A549 (cell line): Measurements from ENCODE around the gene DPEP2NB.

Experiments
- BCL3 ChIP-seq: fragments of >200 bp; sonication (Bioruptor Twin); formaldehyde crosslinking; IDR thresholded peaks from 3 replicates; pipeline ENCODE4 v1.6.1; 2016
- CTCF ChIP-seq: fragments of >200 bp; sonication (Bioruptor Twin); formaldehyde crosslinking; IDR thresholded peaks from 3 replicates; pipeline ENCODE4 v1.5.1; 2016
- EP300 ChIP-seq, 2 experiments: fragments of >200 bp; sonication (Bioruptor Twin); formaldehyde crosslinking; IDR thresholded peaks; 2 replicates in 1 of 2; 3 replicates in 1 of 2; pipeline ENCODE4 v1.6.1; 2016 to 2017
- ESRRA ChIP-seq: fragments of 150-350 bp; IDR thresholded peaks from 2 replicates; pipeline ENCODE4 v1.6.1; 2014; ENCODE audit warnings: mild to moderate bottlenecking, low read length, borderline replicate concordance
- HEYL ChIP-seq: fragments of 250-450 bp; sonication (Bioruptor Pico); IDR thresholded peaks from 2 replicates; pipeline ENCODE4 v1.8.0; 2021; ENCODE audit warnings: mild to moderate bottlenecking, moderate library complexity
- JUN ChIP-seq, 2 experiments: fragments of >200 bp; sonication (Bioruptor Twin); formaldehyde crosslinking; IDR thresholded peaks; 2 replicates in 1 of 2; 3 replicates in 1 of 2; pipeline ENCODE4 v1.6.1; 2016 to 2017
- KDM1A ChIP-seq: fragments of 200-600 bp; sonication (generic); IDR thresholded peaks from 2 replicates; pipeline ENCODE4 v1.6.1; 2016; ENCODE audit warnings: low read depth, mild to moderate bottlenecking
- MAFK ChIP-seq: fragments of 450-650 bp; IDR thresholded peaks from 2 replicates; pipeline ENCODE4 v1.6.1; 2014; ENCODE audit not compliant: partially characterized antibody
- MAX ChIP-seq: IDR thresholded peaks from 2 replicates; pipeline ENCODE4 v1.6.1; 2012
- RAD21 ChIP-seq, 2 experiments: fragments of >200 bp in 1 of 2; sonication (Bioruptor Twin) in 1 of 2; formaldehyde crosslinking in 1 of 2; IDR thresholded peaks in 1 of 2; conservative IDR thresholded peaks in 1 of 2; 2 replicates in 1 of 2; 3 replicates in 1 of 2; pipeline ENCODE4 v1.6.1; 2012 to 2018; ENCODE audit warnings: inconsistent platforms in 1 of 2
- RCOR1 ChIP-seq: fragments of 150-350 bp; IDR thresholded peaks from 2 replicates; pipeline ENCODE4 v1.6.1; 2014; ENCODE audit warnings: antibody characterized with exemption, low read length, low read depth
- RFX5 ChIP-seq: fragments of 450-650 bp; IDR thresholded peaks from 2 replicates; pipeline ENCODE4 v1.7.1; 2014; ENCODE audit warnings: antibody characterized with exemption, mild to moderate bottlenecking, moderate library complexity
- RNF2 ChIP-seq: fragments of 200-600 bp; sonication (generic); IDR thresholded peaks from 2 replicates; pipeline ENCODE4 v1.6.1; 2016; ENCODE audit warnings: low read depth, mild to moderate bottlenecking, antibody characterized with exemption, moderate library complexity, borderline replicate concordance

GRCh38 chr16:67989322-67990017 lies 26.2 kb downstream of the DPEP2NB start:
- TF ChIP-seq CTCF: no peak
- TF ChIP-seq EP300 (IDR thresholded peaks at IDR 0.05): no peak
- TF ChIP-seq RNF2: no peak
- no peak for TF ChIP-seq RFX5
- TF ChIP-seq HEYL: no peak
- TF ChIP-seq RCOR1: no peak
- no peak for TF ChIP-seq ESRRA
- TF ChIP-seq RAD21 (conservative IDR thresholded peaks at IDR 0.05 in 1 of 2, IDR thresholded peaks at IDR 0.05 in 1 of 2): no peak
- TF ChIP-seq MAX: no peak
- no peak for TF ChIP-seq BCL3
- no peak for TF ChIP-seq KDM1A
- no peak for TF ChIP-seq JUN (IDR thresholded peaks at IDR 0.05)
- TF ChIP-seq MAFK: no peak
